ENCODE data around the gene PLCB4.
"Not testable (repeated sequence)": the region's sequence is repeated elsewhere in the genome, so short reads cannot be mapped to it uniquely, and the experiment has no call there.

The PLCB4 gene

DNA sequence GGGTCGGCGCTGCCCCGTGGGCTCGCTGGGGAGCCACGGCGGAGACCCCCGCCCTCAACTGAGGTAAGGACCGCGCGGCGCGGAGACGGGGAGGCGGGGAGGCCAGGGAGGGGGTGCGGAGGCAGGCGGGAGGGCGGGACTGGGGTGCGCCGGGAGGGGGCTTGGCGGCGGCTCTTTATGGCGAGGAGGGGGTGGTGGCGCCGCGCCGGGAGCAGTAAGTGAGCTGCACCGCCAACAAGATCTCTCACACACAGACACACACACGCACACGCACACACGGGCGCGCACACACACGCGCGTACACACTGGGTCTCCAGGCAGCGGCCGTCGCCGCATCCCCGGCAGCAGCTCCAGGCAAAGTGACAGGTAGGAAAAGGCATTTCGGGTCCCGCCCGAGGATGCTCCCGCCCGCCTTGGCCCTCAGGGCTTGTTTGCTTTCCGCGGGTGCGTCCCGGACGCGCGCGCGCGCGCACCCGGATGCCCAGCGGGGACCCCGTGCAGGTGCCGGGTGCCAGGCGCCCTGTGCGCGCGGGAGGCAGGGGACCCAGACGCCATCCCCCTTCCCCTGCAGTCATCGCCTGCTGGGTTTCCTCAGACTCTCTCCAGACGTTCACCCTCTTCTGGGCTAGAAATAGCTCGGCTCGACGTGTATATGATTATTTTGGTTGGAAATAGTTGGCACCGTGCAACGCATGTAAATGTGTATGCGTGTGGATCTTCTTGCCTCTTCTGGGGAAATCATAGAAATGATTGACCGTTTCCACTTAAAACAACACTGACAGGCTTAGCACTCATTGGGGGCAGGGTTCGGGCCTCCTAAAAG is at the start of gene PLCB4:
Gene PLCB4 (plus strand): TSS at position 247 of the 823 bp plus-strand sequence. CDS start 238,728 bp downstream, outside the sequence.
- peak; percentile 75 for DNase-seq (ENCODE audit: low spot score)

DNA sequence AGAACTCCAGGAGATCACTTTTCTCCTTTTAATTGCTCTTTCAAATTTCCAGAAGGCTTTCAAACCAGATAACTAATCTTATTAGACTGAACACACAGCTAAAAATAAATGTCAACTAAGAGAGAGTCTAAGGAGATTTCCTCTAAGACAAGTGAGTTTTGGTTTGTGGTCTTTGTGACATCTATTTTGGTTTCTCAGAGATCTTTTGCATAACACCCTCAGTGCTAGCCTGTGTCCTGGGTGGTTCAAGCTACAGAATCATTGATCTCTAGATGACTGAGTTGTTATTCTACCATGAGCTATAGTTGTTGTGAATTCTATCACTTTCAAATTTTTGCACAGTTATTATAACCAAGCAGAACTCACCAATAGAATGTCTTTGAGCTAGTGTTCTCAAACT is 49.1 kb upstream of the PLCB4 start:
- no peak for DNase-seq (ENCODE audit: low spot score)

DNA sequence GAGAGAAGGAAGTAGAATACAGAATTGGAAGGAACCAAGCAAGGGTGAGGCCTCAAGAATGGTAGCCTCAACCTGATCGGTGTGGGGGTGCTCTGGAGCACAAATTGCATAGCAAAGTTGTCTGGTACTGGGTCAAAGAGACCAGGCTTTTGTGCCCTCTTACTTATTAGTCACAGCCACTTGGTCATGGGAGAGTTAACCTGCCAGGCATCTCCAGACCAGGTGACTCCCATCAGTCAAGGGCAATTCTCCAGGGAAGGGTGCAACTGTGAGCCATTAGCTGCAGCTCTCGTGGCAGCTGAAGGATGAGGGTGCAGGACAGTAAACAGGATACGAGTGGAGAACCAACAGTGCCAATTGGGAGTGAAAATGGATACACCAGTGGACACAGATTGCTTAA is 47.7 kb upstream of the PLCB4 start:
- DNase-seq (ENCODE audit: low spot score), result no peak

DNA sequence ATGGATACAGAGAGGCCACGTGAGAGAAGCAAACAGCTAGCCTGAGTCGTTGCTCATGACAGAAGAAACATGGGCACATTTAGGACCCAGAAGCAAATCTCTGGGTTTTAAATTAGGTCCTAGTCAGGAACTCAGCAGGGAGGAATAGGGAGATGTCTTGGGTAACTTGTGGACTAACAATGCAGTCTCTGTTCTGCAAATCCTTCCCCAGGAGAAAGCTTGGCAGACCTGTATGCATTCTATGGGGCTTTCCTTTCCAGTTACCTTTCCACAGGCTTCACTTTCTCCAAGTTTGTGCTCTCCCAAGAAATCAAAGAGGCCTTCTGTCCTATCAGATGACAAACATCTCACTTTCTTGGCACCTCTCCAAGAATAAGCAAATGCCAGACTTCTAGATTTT is 47.2 kb upstream of the PLCB4 start:
- DNase-seq (ENCODE audit: low spot score), result no peak

DNA sequence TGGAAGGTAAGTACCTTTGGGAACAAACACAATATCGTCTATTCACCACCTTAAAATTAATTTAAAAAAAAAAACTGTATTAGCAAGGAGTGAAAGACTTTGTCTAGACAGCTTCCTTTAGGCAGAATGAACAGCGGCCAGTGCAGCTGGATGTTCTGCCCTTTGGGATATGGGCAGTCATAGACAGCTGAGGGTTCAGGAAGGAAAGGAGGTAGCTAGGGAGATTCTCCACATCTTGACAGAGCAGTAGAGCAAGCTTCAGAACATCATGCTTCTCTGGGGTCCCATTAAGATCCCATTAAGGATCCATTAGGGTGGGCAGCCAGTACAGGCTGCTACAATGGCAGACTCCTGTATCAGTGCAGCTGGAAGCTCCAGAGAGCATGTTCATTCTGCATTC is 46.5 kb upstream of the PLCB4 start:
- no peak for DNase-seq (ENCODE audit: low spot score)

DNA sequence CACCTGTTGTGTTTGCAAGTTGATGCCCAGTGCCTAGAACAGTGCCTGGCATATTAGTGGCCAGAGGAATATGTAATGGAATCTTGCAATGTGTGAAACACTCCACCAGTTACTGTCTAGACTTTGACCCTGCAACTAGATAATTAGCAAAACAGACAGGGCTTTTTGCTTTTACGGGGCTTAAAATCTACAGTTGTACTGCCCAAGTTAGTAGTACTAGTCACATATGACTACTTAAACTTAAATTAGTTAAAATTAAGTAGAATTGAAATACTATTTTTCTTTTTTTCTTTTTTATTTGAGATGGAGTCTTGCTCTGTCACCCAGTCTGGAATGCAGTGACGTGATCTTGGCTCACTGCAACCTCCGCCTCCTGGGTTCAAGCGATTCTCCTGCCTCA is 44.3 kb upstream of the PLCB4 start:
- no peak for DNase-seq (ENCODE audit: low spot score)

DNA sequence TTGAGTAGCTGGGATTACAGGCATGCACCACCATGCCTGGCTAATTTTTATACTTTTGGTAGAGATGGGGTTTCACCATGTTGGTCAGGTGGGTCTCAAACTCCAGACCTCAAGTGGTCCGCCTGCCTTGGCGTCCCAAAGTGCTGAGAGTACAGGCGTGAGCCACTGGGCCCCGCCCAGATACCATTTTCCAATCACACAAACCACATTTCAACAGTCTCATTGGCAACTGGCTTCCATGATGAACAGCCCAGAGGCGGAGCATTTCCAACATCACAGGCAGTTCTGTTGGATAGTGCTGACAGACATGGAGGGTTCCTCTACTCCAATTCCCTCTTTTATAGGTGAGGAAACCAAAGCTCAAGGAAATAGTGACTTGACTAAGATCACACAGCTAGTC is 43.9 kb upstream of the PLCB4 start:
- no peak for DNase-seq (ENCODE audit: low spot score)

DNA sequence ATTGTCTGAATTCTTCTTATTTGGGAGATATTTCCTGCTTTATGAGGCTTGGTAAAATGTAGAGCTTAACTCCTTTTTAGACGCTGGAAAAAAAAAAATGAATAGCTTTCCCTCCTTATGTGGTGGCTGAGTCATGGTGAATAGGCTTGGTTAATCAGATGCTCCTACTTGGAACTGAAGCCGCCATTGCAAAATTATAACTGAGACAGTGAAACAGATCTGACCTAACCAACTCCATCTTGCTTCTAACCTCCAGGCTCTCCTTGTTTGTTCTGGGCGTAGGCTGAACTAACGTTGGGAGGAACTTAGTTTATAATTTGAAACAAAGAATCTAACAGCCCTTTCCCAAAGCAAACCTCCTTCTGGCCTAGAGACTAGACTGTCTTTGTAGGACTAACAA is 43.2 kb upstream of the PLCB4 start:
- DNase-seq (ENCODE audit: low spot score), result no peak

DNA sequence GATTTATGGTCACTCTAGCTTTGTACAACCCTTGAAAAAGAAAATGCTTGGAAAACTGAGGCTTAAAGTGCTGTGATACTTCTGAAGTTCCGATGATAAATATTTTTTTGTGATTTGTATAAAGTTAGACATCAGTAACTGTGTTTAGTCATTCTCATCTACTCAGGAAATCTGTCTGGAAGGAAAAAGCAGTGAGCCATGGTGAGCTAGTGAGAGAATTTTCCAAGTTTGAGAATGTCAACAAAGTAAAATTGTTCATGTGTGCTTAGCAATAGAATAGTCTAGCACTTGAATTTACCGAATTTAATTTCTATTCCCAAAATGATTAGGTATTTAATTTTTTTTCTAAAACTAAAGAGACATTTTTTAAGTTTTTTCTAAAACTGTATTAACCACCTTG is 41.3 kb upstream of the PLCB4 start:
- DNase-seq (ENCODE audit: low spot score), result no peak

DNA sequence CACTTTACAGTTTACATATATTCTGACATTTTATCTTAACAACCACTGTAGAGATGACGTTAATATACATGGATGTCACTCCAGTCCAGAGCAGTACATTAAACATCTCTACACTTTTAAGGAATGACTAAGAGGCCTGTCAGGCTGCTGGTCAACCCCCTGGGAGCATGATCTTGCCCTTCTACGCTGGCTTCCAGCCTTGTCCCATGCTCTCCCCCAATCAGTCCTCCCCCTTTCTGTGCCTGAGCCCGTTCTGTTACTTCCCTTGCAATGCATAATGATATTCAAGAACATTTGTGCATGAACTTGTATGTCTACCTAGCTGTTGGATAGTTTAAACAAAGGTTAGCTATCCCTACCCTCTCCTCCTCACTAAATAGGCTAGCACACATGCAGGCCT is 40.5 kb upstream of the PLCB4 start:
- DNase-seq (ENCODE audit: low spot score), result no peak

DNA sequence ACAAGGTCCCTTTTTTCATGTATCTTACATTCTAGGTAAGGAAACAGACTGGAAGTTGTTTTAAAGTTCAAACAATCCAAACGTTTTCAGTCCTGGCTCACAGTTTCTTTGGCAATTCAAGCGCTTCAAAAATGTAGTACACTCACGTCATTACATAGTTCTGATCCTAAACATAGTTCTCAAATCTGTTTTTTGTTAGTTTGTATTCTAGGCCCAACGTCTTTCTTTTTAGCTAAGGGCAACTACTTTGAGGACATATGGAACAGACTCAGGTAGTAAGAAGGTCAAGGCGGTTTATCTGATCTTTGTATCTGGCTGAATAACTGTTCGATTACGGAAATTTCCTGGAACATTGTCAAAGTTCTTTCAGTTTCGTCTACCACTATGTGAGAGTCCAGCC is 36.9 kb upstream of the PLCB4 start:
- no peak for DNase-seq (ENCODE audit: low spot score)

DNA sequence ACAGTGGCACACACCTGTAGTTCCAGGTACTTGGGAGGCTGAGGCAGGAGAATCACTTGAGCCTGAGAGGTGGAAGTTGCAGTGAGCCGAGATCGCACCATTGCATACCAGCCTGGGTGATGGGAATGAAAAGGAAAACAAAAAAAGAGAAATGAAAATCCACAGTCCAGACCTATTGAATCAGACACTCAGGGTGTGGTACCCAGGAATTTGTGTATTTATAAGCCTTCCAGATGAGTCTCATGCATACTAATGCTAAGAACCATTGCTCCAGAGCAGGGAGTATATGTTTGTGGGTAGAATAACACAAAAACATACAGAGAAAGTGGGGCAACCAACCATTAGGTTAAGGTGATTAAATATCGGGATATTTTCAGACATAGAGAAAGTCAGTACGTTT is 36.1 kb upstream of the PLCB4 start:
- DNase-seq (ENCODE audit: low spot score), result no peak

DNA sequence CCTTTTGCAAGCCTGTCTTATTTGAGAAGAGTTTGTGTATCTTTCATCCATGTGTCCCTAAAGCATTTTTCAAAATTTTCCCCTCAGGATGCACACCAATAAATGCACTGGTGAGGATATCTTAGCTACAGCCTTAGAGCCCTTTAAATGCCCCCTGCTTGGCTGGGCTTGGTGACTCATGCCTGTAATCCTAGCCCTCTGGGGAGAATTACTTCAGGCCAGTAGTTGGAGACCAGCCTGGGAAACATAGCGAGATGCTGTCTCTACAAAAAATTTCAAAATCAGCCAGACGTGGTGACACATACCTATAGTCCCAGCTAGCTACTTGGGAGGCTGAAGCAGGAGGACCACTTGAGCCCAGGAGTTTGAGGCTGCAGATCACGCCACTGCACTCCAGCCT is 33.8 kb upstream of the PLCB4 start:
- DNase-seq (ENCODE audit: low spot score), result no peak

DNA sequence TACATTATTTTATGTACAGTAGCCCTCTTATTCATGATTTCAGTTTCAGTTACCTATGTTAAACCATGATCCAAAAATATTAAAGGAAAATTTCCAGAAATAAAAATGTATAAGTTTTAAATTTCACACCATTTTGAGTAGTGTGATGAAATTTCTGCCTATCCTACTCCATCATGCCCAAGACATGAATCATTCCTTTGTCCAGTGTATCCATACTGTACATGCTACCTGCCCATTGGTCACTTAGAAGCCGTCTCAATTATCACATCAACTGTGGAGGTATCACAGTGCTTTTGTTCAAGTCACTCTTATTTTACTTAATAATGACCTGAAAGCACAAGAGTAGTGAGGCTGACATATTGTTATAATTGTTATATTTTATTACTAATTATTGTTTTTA is 32.3 kb upstream of the PLCB4 start:
- no peak for DNase-seq (ENCODE audit: low spot score)

DNA sequence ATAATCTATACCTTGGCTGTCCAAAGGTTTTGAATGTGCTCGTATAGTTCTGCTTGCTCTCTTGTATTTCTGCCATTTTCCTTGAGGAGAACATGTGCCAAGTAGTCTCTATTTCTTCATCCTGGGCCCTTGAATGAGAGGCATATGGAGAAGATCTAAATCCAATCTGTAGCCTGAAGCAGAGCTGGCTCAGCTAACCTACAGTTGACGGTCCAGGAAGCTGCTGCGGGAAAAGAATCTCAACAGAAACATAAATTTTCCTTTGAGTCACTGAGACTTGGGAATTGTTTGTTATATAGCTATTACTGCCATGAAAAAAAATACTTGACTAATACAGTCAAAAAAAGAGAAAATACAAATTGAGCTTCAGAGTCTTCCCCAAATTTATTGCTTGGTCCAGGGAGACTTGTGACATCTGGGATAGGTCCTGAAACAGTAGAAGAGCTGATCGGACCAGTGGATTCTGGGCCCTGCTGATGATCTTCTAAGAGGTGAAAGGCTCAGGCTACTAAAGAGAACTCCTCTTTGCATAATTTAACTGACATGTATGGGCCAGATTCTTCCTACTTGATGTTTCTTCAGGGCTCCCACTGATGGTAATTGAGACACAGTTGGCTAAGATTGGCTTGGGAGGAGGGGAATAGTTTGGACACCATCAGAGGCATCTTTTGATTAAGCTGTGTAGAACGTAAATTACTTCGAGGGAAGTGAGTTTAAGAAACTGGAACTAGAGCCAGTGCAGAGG is 29.9 kb upstream of the PLCB4 start:
- DNase-seq (ENCODE audit: low spot score), result no peak

DNA sequence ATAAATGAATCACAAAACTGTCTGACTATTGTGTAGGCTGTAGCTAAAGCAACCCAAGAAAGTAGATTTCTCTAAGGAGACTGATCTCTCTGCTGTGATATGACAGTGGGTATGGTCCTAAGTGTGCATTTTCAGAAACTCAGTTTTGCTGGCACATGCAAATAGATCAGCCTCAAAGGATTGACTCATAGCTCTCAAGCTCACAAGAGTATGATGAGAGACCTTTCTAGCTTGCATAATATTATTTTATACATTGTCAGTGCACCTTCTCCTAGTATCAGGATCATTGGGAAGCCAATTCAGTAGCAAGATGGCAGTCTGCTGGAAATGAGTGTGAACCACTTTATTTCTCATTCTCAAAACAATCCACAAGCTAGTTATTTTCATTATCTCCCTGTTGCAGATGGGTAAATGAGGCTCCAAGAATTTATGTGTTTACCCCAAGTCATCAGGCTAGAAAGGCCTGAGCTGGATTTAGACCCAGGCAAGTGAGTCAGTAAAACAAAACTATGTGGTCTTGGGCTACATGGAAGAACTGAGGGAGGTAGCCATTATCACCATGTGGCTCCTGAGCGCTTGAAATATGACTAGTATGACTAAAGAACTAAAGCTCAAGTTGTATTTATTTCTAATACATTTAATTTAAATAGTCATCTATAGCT is 27.9 kb upstream of the PLCB4 start:
- DNase-seq (ENCODE audit: low spot score), result no peak

DNA sequence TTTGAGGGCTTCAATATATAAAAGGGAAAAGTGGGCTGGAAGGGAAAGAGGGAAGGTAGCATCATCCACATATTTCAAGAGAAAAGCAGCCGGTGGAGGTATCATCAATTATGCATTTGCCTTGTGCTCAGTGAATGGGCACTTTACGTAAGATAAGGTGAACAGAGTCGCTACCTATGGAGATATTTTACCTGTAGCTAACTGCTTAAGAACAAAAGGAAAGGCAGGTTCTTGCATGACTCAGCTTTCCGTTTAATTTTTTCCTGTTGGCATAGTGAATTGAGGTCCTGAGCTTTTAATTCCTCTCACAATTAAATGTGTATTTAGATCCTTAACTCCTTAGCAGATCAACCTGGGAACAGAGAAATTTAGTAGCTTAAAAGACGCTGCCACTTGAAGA is 25.5 kb upstream of the PLCB4 start:
- DNase-seq (ENCODE audit: low spot score), result no peak

DNA sequence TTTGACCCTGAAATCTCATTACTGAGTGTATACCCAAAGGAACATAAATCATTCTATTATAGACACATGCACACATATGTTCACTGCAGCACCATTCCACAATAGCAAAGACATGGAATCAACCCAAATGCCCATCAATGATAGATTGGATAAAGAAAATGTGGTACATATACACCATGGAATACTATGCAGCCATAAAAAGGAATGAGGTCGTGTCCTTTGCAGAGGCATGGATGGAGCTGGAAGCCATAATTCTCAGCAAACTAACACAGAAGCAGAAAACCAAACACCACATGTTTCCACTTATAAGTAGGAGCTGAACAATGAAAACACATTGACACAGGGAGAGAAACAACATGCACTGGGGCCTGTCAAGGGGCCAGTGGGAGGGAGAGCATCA is 21.0 kb upstream of the PLCB4 start:
- DNase-seq (ENCODE audit: low spot score), result not testable (repeated sequence)

DNA sequence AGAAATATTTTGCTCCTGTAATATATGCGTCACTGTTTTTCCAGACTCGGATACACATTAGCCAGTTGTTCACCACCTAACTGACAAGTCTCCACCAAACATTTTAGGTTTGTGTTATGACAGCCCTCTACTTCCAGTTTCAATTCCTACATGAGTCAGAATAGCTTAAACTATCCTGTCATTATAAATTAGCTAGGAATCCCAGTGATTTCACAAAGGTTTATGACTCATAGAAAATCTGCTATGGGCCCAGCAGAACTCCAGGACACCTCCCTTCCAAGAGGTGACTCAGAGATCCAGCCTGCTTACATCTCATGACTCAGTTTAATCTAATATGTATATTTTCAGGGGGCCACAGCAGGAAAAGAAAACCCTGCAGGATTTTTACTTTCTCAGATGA is 17.4 kb upstream of the PLCB4 start:
- no peak for DNase-seq (ENCODE audit: low spot score)

DNA sequence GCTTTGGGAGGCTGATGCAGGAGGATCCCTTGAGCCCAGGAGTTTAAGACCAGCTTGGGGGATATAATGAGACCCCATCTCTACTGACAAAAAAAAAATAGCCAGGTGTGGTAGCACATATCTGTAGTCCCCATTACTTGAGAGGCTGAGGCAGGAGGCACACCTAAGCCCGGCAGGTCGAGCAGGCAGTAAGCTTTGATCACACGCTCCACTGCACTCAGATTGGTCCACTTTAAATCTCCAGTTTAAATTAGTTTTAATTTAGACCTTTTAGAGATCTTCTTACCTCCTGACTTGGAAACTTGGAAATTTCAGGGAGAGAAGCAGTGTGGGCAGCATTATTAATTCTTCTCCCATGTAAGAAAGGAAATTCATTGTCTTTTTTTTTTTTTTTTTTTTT is 16.8 kb upstream of the PLCB4 start:
- DNase-seq (ENCODE audit: low spot score), result no peak

DNA sequence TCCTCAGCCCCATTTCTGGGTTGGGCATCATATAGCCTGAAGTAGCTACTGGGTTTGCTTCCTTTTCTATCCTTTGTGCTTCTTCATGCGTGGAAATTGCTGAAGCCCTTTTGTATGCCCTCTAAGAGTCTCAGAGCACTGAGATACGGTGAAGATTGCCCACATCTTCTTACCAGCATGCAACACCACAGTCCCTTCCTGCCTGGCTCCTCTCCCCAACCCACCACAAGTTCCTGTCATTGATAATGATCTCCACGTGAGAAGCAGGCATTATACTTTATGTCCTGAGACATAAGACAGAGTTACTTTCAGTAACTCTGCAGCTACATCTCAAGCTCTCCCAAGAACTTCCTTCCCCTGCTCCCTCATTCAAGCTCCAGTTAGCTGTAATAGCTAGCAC is 15.8 kb upstream of the PLCB4 start:
- DNase-seq (ENCODE audit: low spot score), result no peak

DNA sequence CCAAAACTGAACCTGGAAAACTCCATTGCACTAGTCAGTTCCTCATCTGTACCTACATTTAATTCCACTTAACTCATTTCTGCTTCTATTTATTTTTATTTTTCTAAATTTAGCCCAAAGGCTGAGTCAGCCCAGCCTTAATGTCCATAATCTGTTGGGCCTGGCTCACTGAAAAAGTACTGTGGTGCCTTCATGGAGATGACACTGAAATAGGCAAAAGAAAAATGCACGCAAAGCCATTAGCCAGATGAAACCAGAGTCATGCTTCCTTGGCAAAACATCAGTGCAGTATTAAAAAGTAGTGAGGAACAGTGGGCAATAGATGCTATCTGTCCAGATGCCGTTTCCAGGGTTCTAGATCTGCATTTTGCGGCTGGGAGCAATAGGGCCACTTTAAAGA is 14.7 kb upstream of the PLCB4 start:
- DNase-seq (ENCODE audit: low spot score), result no peak

DNA sequence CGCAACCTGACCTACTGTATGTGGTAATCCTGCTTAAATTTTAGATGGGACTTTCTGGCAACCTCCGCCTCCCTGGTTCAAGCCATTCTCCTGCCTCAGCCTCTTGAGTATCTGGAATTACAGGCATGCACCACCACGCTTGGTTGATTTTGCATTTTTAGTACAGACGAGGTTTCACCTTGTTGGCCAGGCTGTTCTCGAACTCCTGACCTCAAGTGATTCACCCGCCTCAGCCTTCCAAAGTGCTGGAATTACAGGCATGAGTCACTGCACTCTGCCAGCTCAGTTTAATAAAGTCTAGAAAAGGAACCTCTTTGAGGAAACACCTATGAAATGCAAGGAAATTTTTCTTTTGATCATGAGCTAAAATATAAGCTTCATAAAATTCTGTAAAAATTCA is 9.0 kb upstream of the PLCB4 start:
- no peak for DNase-seq (ENCODE audit: low spot score)
